Stomach (tissue), 9 donors: ENCODE results near the gene MVB12A. TPM values are rescaled to one million over a fixed set of nuclear protein-coding genes. Genes with fewer than 3 reads are reported as not detected.

Experiments
- DNase-seq, 2 donors: peaks; one replicate each; pipeline versions ENCODE4 v3.0.0 to v3.0.0-alpha.2; 2013 to 2019
- H3K27ac ChIP-seq, 5 donors: fragments of 200-600 bp in 4 of 5; sonication (generic) in 4 of 5; one replicate each; pipeline ENCODE4 v1.5.1; 2013 to 2019; ENCODE audit warnings: mild to moderate bottlenecking in 1 of 5, moderate library complexity in 1 of 5
- H3K27me3 ChIP-seq, 3 donors: fragments of 200-600 bp; sonication (generic); one replicate each; pipeline ENCODE4 v1.5.1; 2017 to 2019; ENCODE audit warnings: mixed run types in 1 of 3
- H3K36me3 ChIP-seq, 4 donors: fragments of 200-600 bp; sonication (generic); 1 replicate in 3 of 4; 2 replicates in 1 of 4; pipeline ENCODE4 v1.5.1; 2016 to 2019
- H3K4me1 ChIP-seq, 4 donors: fragments of 200-600 bp; sonication (generic); one replicate each; pipeline ENCODE4 v1.5.1; 2016 to 2019
- H3K4me3 ChIP-seq, 4 donors: fragments of 200-600 bp; sonication (generic) in 3 of 4; one replicate each; pipeline ENCODE4 v1.5.1; 2016 to 2019; ENCODE audit warnings: mild to moderate bottlenecking in 1 of 4
- H3K9me3 ChIP-seq, 4 donors: fragments of 200-600 bp; sonication (generic); one replicate each; pipeline ENCODE4 v1.5.1; 2016 to 2019
- CTCF ChIP-seq, 7 experiments: fragments of 450-650 bp in 4 of 7; fragments of 200-600 bp in 3 of 7; sonication (generic) in 3 of 7; IDR thresholded peaks; one replicate each; pipeline ENCODE4 v1.5.1; 2016 to 2019; ENCODE audit warnings: antibody characterized with exemption in 7 of 7, control low read depth in 2 of 7, mild to moderate bottlenecking in 1 of 7
- EP300 ChIP-seq: sonication (generic); formaldehyde crosslinking; IDR thresholded peaks from one replicate; pipeline ENCODE4 v1.6.1; 2017; ENCODE audit warnings: antibody characterized with exemption
- POLR2A ChIP-seq, 4 donors: fragments of 450-650 bp; IDR thresholded peaks; one replicate each; pipeline ENCODE4 v1.6.1; 2016; ENCODE audit warnings: antibody characterized with exemption in 4 of 4, control low read depth in 2 of 4, mild to moderate bottlenecking in 1 of 4, moderate library complexity in 1 of 4
- POLR2AphosphoS5 ChIP-seq, 3 donors: sonication (generic); formaldehyde crosslinking; IDR thresholded peaks; one replicate each; pipeline ENCODE4 v1.6.1; 2016; ENCODE audit warnings: antibody characterized with exemption in 3 of 3
- WGBS, 5 donors: extraction: QIAGEN DNeasy Blood & Tissue Kit in 3 of 5; methylation state at CpG; one replicate each; pipeline versions ENCODE4 v1.1.5 to v1.1.7; 2013 to 2018; 5-methylcytosine and 5-hydroxymethylcytosine counted together
- intact Hi-C: fragments of 100-400 bp; cut with DNase I; formaldehyde crosslinking; loops from one replicate; pipeline ENCODE4 v1.15.1; 2023; ENCODE audit warnings: low total_unique reads
- polyA plus RNA-seq, 3 donors: library from polyadenylated mRNA; stranded (reverse); fragments of 200-250 nt; gene quantifications; one replicate each; pipeline ENCODE4 v1.2.3, GENCODE V29; 2013
- total RNA-seq, 5 donors: library from RNA; depleted of rRNA; stranded (reverse); fragments of >200 nt; gene quantifications; one replicate each; pipeline versions ENCODE4 v1.1.0 to v1.2.3, GENCODE V29; 2014 to 2016
- donor health status: healthy with polysubstance abuse.
- donor health status: Bipolar disorder and iron deficiency.
- donor health status: healthy.

Gene MVB12A
- total and polyA plus RNA-seq, 8 donors, result 9.9 to 76.3 (median 55.5) TPM

GRCh38 chr19:17450264-17451075 is 30.6 kb downstream of the MVB12A start:
- H3K4me1 ChIP-seq, result peaks cover 14 to 29% (median 22%) of the 10 kb centered on the region in 4 donors
- WGBS, 5 donors, result 56 to 65% (median 60%) methylated on average over 7 to 8 of the region's 8 CpGs
- peaks cover 9 to 63% (median 19%) of the 10 kb centered on the region in 3 donors for H3K27me3 ChIP-seq
- no peaks in the 10 kb centered on the region for H3K36me3 ChIP-seq
- no peak for TF ChIP-seq POLR2A (IDR thresholded peaks at IDR 0.05)
- TF ChIP-seq EP300, result no peak
- no peak for TF ChIP-seq POLR2AphosphoS5 (IDR thresholded peaks at IDR 0.05)
- no peak for TF ChIP-seq CTCF (IDR thresholded peaks at IDR 0.05)
- H3K27ac ChIP-seq, result no peak overlapping the region
- no peaks in the 10 kb centered on the region for H3K9me3 ChIP-seq
- intact Hi-C loops, result no loop called here
- DNase-seq, result no peak
- no peak overlapping the region for H3K4me3 ChIP-seq

GRCh38 chr19:17451820-17452219 is 32.0 kb downstream of the MVB12A start:
- H3K36me3 ChIP-seq, result no peaks in the 10 kb centered on the region
- DNase-seq, result no peak
- WGBS, 5 donors, result 81 to 95% (median 85%) methylated on average over 4 of the region's 4 CpGs
- no peak overlapping the region for H3K4me3 ChIP-seq
- peaks cover 9 to 76% (median 32%) of the 10 kb centered on the region in 3 donors for H3K27me3 ChIP-seq
- TF ChIP-seq POLR2AphosphoS5 (IDR thresholded peaks at IDR 0.05) (no peak), EP300 (no peak), CTCF (IDR thresholded peaks at IDR 0.05) (no peak), POLR2A (IDR thresholded peaks at IDR 0.05) (no peak)
- intact Hi-C loops, result no loop called here
- no peaks in the 10 kb centered on the region for H3K9me3 ChIP-seq
- peaks cover 18 to 36% (median 27%) of the 10 kb centered on the region in 4 donors for H3K4me1 ChIP-seq
- H3K27ac ChIP-seq, result no peak overlapping the region

- Histone ChIP-seq H3K27me3 (peaks cover 9 to 76% (median 35%) of the 10 kb centered on the region in 3 donors), H3K4me1 (peaks cover 5 to 20% (median 15%) of the 10 kb centered on the region in 4 donors), H3K27ac (no peak overlapping the region), H3K4me3 (no peak overlapping the region), H3K9me3 (no peaks in the 10 kb centered on the region), H3K36me3 (no peaks in the 10 kb centered on the region)
- 7 to 16% (median 10%) methylated on average over 10 to 13 of the region's 13 CpGs for WGBS, 5 donors
- intact Hi-C loops, result no loop called here
- TF ChIP-seq EP300 (no peak), CTCF (IDR thresholded peaks at IDR 0.05) (no peak), POLR2AphosphoS5 (IDR thresholded peaks at IDR 0.05) (no peak), POLR2A (IDR thresholded peaks at IDR 0.05) (no peak)
- DNase-seq, result no peak
These were observed 34.8 kb downstream of the MVB12A start for GRCh38 chr19:17454576-17455071.

- TF ChIP-seq CTCF (IDR thresholded peaks at IDR 0.05) (no peak), EP300 (no peak), POLR2AphosphoS5 (IDR thresholded peaks at IDR 0.05) (no peak), POLR2A (IDR thresholded peaks at IDR 0.05) (no peak)
- Histone ChIP-seq H3K36me3 (no peaks in the 10 kb centered on the region), H3K9me3 (no peaks in the 10 kb centered on the region), H3K27ac (no peak overlapping the region), H3K4me1 (peaks cover 5 to 20% (median 15%) of the 10 kb centered on the region in 4 donors), H3K27me3 (peaks cover 9 to 77% (median 36%) of the 10 kb centered on the region in 3 donors), H3K4me3 (peak overlapping the region in 1 of 4 donors; percentile 11)
- WGBS, 5 donors, result 14 to 17% (median 15%) methylated on average over 29 to 58 of the region's 58 CpGs
- DNase-seq, result peak; percentile 28 to 44
- intact Hi-C loops, result no loop called here
These were observed 35.7 kb downstream of the MVB12A start for GRCh38 chr19:17455308-17456123.
